ENCODE data around the gene FOXD2.

- TF ChIP-seq PATZ1 (CRISPR knock-in tag; IDR thresholded peaks at IDR 0.05; ENCODE audit: borderline replicate concordance) (no peak), RARB (CRISPR knock-in tag; IDR thresholded peaks at IDR 0.05) (no peak), TCF4 (CRISPR knock-in tag; IDR thresholded peaks at IDR 0.05; ENCODE audit: borderline replicate concordance) (no peak), CSDC2 (CRISPR knock-in tag; IDR thresholded peaks at IDR 0.05) (no peak), BACH2 (CRISPR knock-in tag; IDR thresholded peaks at IDR 0.05; ENCODE audit: borderline replicate concordance) (no peak), ARNTL (CRISPR knock-in tag; IDR thresholded peaks at IDR 0.05; ENCODE audit: borderline replicate concordance, low read depth) (no peak)
These were observed 20.4 kb upstream of the FOXD2 start for GRCh38 chr1:47417170-47418044.

Data from SK-N-SH treated with all-trans-retinoic acid at 6 μM for 48 hours (cell line).